HG03196 (cell line): ENCODE data around the gene USP5.

ENCODE experiments used
- ATAC-seq: cut with Tn5 transposase; IDR thresholded peaks from one replicate; pipeline ENCODE4 v1.9.1; 2021; ENCODE audit not compliant: unreplicated experiment

Gene USP5

DNA sequence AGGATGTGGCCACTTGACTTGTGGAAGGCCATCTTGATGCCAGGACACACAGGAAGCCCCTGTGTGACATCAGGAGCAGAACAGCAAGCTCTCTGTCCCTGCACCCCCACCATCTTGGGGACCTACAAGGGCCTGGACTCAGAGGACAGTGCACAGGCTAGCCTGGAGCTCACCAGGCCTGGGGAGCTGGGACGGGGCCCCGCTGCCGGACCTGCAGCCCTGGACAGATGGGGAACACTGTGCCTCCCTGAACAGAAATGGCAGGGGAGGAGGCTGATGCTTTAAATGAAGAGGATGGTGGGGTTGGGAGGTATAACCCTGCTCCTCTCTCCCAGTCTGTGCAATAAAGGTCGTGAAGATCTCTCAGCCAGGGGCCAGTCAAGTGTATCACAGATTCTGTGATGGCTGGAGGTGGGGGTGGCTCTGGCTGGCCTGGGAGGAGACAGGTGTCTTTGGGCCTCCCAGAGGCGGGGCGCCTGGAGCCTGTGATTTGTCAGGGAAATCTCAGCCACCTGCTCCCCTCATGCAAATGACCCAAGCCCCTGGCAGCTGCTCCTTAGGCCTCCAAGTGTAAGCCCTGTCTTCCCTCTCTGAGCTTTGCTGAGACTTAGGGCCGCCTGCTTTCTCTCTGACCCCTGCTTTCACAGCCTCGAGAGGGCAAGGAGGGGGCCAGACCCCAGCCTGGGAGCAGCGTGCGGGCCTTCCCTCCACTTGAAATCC lies 12.3 kb upstream of the USP5 start:
- ATAC-seq: peak; percentile 68

- no peak for ATAC-seq
These were observed 11.6 kb upstream of the USP5 start for GRCh38 chr12:6840330-6840729.

GRCh38 chr12:6840761-6841515 lies 11.0 kb upstream of the USP5 start, which contains the start of gene GNB3:
Gene GNB3, plus strand, starts transcription at chr12:6840925. Its CDS starts 363 bp downstream, at chr12:6841288.
- no peak for ATAC-seq

GRCh38 chr12:6842075-6842474 lies 9.9 kb upstream of the USP5 start:
- no peak for ATAC-seq

- no peak for ATAC-seq
These were observed 8.6 kb upstream of the USP5 start for GRCh38 chr12:6843118-6843902.

- ATAC-seq: no peak
These were observed 6.6 kb upstream of the USP5 start for GRCh38 chr12:6845395-6845794.

DNA sequence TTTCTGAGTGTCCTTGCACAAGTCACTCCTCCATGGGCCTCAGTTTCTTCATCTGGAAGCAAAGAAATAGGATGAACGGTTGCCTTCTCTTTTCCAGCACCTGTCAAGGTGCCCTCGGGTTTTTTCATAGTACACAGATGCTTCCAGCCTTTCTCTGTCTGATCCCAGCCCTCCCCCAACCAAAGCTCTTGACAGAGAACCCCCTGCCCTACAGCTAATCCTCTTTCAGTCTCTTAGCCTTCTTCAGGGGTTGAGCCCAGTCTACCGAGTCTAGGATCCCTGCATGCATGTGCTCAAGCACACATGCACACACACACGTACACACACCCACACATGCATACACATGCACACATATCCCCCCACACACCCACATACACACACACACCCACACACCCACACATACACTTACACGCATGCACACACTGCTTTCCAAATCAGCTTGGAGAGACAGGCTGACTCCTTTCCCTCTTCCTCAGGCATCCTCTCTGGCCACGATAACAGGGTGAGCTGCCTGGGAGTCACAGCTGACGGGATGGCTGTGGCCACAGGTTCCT lies 5.6 kb upstream of the USP5 start:
- ATAC-seq: no peak

DNA sequence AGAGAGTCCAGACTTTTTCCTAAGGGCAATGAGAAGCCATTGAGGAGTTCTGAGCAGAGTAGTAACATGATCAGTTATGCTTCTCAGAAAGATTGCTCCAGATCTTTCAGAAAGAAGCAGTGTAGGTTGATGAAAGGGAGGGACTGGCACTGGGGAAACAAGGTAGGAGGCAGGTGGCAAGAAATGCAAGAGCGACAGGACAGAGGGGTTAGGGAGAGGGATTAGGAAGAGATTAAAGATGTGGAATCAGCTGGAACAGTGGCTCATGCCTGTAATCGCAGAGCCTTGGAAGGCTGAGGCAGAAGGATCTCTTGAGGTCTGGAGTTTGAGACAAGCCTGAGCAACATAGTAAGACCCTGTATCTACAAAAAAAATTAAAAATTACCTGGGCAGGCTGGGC lies 4.3 kb upstream of the USP5 start:
- ATAC-seq: no peak

GRCh38 chr12:6849427-6849826 lies 2.5 kb upstream of the USP5 start:
- ATAC-seq: no peak

GRCh38 chr12:6849976-6850560 lies 1.9 kb upstream of the USP5 start:
- ATAC-seq: no peak

- ATAC-seq: no peak
These were observed 1.2 kb upstream of the USP5 start for GRCh38 chr12:6850796-6851152.

DNA sequence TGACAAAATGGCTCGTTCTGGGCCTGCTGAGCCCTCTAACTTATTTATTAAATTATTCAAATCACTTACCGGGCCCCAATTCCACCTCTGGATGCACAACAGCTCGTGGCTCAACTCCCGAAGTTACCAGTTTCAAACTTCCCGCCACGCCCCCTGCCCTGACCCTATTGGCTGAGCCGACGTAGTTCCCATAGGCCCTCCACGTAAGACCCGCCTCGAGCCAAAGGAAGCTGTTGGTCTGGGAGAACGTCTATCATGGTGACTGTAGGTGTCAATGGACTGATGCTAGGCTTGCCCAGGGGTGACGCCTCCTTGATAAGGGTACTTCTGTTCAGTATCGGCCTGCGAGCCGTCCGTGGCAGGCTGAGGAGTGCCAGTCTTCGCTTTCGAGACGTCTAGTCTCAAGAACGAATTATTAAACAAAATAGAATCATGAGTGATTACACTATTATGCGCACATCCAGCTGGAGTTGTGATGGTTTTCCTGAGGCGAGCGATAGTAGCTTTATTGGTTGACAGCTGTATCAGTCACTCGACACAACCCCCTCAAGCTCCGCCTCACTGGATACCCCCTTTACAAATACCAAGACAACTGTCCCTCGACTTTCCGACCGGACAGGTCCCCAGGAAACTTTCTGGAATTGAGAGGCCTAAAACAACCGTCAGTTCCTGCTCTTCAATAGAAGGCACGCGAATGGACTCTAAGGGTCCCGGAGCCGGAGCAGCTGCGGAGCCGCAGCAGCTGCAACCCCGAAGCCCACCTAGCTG lies 613 bp upstream of the USP5 start, which contains the start of gene CDCA3:
TSS of gene CDCA3 (minus strand) at position 134 of the 768 bp plus-strand sequence. CDS start 334 bp downstream, outside the sequence.
- ATAC-seq: peak; percentile 48

- ATAC-seq: no peak
These were observed 853 bp downstream of the USP5 start for GRCh38 chr12:6852651-6853354.

- ATAC-seq: no peak
These were observed 1.7 kb downstream of the USP5 start for GRCh38 chr12:6853626-6854025.

GRCh38 chr12:6854036-6854435 lies 2.1 kb downstream of the USP5 start:
- ATAC-seq: no peak

DNA sequence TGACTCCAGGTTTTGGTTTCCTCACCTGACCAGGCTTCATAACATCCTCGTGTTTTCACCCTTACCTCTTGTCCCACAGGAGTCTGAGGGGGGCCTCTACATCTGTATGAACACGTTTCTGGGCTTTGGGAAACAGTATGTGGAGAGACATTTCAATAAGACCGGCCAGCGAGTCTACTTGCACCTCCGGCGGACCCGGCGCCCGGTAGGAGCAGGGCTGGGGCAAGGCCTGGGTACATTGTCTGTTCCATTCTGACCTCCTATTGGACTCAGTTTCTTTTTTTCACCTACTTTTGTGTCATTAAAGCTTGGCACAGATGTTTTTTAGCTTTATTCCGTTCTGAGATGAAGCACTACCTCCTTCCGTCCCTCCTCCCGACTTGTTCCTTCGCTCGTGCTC lies 3.4 kb downstream of the USP5 start:
- no peak for ATAC-seq

DNA sequence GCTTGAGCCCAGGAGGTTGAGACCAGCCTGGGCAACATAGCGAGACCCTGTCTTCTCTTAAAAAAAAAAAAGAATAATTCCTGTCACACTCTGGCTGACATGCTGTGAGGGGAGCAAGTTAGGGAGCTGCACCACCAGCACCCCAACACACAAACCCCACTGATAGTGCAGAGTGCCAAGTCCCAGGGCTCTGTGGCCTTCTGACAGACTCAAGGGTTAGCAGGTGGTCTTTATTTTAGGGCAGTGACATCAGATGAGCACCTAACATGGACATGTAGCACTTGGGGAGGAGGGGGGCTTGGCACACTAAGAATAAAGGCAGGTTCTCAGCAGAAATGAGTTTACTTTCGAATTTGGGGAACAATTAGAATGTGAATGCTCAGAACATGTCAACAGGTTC lies 6.8 kb downstream of the USP5 start:
- no peak for ATAC-seq

DNA sequence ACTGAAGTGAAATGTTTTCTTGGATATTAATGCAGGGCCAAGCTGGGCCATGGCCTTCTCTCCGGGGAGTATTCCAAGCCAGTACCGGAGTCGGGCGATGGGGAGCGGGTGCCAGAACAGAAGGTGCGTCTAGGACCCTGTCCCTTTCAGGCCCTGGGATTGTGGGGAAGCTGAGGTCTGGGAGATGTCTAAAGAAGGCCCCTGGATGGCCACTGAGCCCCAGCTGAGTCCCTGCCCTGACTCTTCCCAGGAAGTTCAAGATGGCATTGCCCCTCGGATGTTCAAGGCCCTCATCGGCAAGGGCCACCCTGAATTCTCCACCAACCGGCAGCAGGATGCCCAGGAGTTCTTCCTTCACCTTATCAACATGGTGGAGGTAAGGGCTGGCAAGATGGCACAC lies 8.2 kb downstream of the USP5 start:
- ATAC-seq: no peak

DNA sequence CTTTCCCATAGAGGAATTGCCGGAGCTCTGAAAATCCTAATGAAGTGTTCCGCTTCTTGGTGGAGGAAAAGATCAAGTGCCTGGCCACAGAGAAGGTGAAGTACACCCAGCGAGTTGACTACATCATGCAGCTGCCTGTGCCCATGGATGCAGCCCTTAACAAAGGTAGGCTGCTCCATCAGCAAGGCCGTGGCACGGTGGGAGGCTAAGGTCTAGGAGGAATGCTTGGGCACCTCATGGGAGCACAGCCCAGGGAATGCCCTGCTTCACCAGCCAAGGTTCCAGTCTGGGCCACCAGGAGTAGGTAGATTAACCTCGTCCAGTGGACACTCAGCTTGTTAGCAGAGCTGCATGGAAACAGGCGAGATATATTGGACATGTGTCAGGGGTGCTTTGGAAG lies 9.0 kb downstream of the USP5 start:
- ATAC-seq: no peak

- no peak for ATAC-seq
These were observed 9.4 kb downstream of the USP5 start for GRCh38 chr12:6861391-6861790.
